ENCODE results near the gene SMYD5.

The SMYD5 gene

DNA sequence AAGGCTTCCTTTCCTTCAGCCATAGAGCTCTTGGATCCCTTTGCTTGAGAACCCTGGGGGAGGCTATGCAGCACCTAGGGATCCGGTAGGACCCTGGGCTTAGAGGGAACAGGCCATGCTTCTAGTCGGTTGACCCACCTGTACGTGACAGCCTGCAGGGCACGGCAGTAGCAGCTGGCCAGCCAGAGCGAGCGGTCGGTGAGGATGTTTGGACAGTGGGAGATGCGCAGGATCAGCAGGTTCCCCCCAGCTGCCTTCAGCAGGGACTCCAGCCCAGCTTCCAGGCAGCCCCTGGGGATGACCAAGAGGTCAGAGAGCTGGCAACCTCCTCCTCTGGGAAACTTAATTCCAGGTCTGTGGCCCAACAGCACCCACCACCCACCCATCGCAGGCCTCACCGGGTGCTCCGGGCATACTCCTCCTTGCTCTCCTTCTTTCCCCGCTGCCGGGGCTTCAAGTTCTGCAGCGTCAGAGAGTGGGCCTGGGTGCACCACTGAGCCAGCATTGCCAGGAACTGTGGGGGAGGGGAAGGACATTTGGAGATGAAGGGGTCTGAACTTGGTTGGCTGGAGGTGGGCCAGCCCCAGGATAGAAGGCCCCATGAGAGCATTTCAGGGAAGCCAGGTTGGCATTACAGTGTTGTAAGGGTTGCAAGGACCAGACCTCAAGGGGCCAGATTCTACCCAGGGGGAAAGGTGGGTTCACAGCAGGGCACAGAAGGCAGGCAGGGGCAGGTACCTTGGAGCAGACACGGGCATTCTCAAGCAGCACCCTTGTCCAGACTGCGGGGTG, 49.7 kb downstream of the SMYD5 start:
- Histone ChIP-seq H3K4me3 (ENCODE audit: low read depth in 1 of 2, low read length in 2 of 2) (no peak overlapping the region), H3K27ac (ENCODE audit: low read length) (no peak overlapping the region), H3K9me3 (ENCODE audit: control insufficient read depth in 1 of 2, low read length in 2 of 2) (no peaks in the 10 kb centered on the region), H3K4me1 (ENCODE audit: control insufficient read depth in 1 of 2, insufficient read depth in 2 of 2, low read length in 2 of 2) (peaks cover 0 to 5% of the 10 kb centered on the region in 2 donors), H3K36me3 (ENCODE audit: control insufficient read depth in 1 of 2, insufficient read depth in 2 of 2, low read length in 2 of 2) (no peaks in the 10 kb centered on the region), H3K27me3 (ENCODE audit: low read depth, low read length) (peaks cover 8% of the 10 kb centered on the region)

DNA sequence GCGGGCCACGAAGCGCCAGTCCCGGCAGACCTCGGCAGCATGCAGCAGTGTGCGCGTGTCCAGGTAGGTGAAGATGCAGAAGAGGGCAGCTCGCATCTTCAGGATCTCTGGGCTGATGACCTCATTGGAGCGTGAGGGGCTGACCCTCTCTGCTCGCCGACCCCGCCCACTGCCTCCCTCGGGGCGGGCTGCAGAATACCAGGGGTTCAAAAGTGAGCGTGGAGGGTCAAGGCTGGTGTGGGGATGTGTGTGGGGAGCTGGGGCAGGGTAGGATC, 50.2 kb downstream of the SMYD5 start:
- no peaks in the 10 kb centered on the region for H3K36me3 ChIP-seq (ENCODE audit: control insufficient read depth in 1 of 2, insufficient read depth in 2 of 2, low read length in 2 of 2)
- peaks cover 8% of the 10 kb centered on the region for H3K27me3 ChIP-seq (ENCODE audit: low read depth, low read length)
- H3K4me1 ChIP-seq (ENCODE audit: control insufficient read depth in 1 of 2, insufficient read depth in 2 of 2, low read length in 2 of 2): peaks cover 0 to 9% of the 10 kb centered on the region in 2 donors
- no peak overlapping the region for H3K4me3 ChIP-seq (ENCODE audit: low read depth in 1 of 2, low read length in 2 of 2)
- no peaks in the 10 kb centered on the region for H3K9me3 ChIP-seq (ENCODE audit: control insufficient read depth in 1 of 2, low read length in 2 of 2)
- H3K27ac ChIP-seq (ENCODE audit: low read length): no peak overlapping the region

DNA sequence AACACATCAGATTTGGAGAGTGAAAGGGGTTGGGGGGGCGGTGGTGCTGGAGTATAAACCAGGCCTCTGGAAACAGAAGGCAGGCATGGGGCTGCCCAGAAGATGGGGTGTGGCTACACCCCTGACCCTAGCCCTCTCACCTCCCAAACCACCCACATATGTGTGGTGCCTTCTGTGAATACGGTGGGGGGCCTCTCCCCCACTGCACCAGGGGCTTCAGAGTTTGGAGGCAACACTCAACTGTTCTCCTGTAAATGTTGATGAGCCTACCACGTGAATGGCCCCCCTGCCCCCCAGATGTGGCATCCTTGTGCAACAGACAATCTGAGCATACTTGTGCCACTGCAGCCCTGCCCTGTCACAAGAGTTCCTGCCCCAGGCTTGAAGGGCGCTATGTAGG, 50.7 kb downstream of the SMYD5 start:
- H3K27me3 ChIP-seq (ENCODE audit: low read depth, low read length): peaks cover 8% of the 10 kb centered on the region
- peaks cover 0 to 9% of the 10 kb centered on the region in 2 donors for H3K4me1 ChIP-seq (ENCODE audit: control insufficient read depth in 1 of 2, insufficient read depth in 2 of 2, low read length in 2 of 2)
- H3K4me3 ChIP-seq (ENCODE audit: low read depth in 1 of 2, low read length in 2 of 2): no peak overlapping the region
- H3K9me3 ChIP-seq (ENCODE audit: control insufficient read depth in 1 of 2, low read length in 2 of 2): no peaks in the 10 kb centered on the region
- no peak overlapping the region for H3K27ac ChIP-seq (ENCODE audit: low read length)
- H3K36me3 ChIP-seq (ENCODE audit: control insufficient read depth in 1 of 2, insufficient read depth in 2 of 2, low read length in 2 of 2): no peaks in the 10 kb centered on the region

DNA sequence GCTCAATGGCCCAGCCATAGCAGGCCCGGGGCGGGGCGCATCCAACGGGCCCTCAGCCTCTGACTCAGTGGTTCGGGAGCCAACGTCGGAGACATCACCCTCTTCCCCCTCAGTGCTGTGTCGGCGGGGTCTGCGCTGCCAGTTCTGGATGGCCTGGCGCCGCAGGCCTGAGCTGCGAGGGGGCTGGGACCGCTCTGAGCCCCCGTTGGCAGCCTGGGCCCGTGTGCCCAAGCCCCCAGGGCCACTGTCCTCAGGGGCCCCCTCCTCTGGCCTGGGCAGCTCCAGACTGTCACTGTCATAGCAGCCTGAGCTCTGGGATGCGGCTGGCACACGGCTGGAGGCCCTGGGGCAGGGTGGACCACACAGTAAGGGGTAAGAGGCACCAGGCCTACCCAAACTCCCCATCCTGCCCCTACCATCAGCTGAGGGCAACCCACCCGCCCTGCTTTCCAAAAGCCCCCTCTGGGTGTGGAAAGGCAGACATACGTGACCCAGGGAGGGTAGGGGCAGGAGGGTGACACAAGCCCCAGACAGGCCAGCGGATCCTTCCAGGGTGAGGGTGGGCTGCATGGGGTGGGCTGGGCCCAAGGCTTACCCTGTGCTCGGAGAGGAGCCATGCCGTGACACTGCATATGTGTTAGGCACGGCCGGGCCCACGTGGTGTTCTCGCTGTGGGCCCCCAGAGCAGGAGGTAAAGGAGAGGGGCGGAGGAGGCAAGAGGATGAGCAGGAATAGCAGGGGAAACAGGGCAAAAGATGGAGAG, 51.4 kb downstream of the SMYD5 start:
- no peak overlapping the region for H3K27ac ChIP-seq (ENCODE audit: low read length)
- no peaks in the 10 kb centered on the region for H3K9me3 ChIP-seq (ENCODE audit: control insufficient read depth in 1 of 2, low read length in 2 of 2)
- H3K27me3 ChIP-seq (ENCODE audit: low read depth, low read length): peaks cover 8% of the 10 kb centered on the region
- H3K4me3 ChIP-seq (ENCODE audit: low read depth in 1 of 2, low read length in 2 of 2): no peak overlapping the region
- no peaks in the 10 kb centered on the region for H3K36me3 ChIP-seq (ENCODE audit: control insufficient read depth in 1 of 2, insufficient read depth in 2 of 2, low read length in 2 of 2)
- H3K4me1 ChIP-seq (ENCODE audit: control insufficient read depth in 1 of 2, insufficient read depth in 2 of 2, low read length in 2 of 2): peaks cover 0 to 9% of the 10 kb centered on the region in 2 donors

DNA sequence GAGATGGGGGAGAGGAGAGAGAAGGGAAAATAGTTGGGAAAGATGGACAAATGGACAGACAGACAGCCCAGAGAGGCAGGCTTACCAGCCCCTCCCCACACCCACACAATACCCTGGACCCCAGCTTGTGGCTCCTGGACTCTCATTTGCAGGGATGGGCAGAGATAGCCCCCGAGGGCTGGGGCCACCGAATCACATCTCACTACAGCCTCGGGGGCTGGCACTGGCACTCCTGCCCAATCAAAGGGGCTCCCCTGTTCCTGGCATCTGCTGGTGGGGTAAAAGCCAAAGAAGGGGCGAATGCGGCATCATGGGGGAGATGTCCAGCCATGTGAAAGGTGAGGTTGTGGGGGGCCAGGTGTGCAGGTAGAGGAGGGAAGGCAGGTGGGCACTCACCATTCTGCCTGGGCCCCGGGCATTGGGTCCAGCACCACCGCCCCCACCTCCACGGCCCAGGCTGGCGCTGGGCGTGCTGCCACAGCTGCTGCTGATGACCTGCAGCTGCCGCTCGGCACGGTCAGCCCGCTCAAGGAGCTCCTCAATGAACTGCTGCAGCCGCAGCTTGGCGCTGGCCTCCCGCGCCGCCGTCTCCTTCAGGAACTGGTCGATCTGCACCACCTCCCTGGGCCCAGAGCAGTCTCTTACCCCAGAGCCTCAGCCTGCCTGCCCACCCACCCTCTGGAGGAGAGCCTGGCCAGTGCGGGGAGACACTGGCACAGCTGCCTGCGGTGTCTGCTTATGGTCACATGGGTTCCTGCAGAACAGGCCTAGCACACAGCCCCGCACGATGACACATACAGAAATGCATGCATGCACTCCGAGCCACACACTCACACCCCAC, 52.2 kb downstream of the SMYD5 start:
- no peaks in the 10 kb centered on the region for H3K36me3 ChIP-seq (ENCODE audit: control insufficient read depth in 1 of 2, insufficient read depth in 2 of 2, low read length in 2 of 2)
- no peaks in the 10 kb centered on the region for H3K9me3 ChIP-seq (ENCODE audit: control insufficient read depth in 1 of 2, low read length in 2 of 2)
- H3K27ac ChIP-seq (ENCODE audit: low read length): no peak overlapping the region
- peaks cover 8% of the 10 kb centered on the region for H3K27me3 ChIP-seq (ENCODE audit: low read depth, low read length)
- peaks cover 0 to 9% of the 10 kb centered on the region in 2 donors for H3K4me1 ChIP-seq (ENCODE audit: control insufficient read depth in 1 of 2, insufficient read depth in 2 of 2, low read length in 2 of 2)
- H3K4me3 ChIP-seq (ENCODE audit: low read depth in 1 of 2, low read length in 2 of 2): no peak overlapping the region

DNA sequence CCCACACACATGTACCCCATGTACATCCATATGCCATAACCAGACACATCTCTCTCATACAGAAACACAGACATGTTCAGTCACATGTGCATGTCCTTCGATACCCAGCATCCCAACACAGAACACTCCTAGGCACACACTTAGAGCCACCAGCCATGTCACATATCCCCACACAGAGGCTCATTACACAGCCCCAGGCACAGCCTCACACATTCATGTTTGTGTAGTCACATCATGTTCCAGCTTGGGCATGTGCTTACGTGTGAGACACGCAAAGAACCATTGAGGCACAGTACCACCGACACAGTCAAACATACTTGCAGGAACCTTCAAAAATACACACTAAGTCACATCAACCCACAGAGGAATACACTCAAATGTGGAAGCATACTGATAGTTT, 53.0 kb downstream of the SMYD5 start:
- Histone ChIP-seq H3K27ac (ENCODE audit: low read length) (no peak overlapping the region), H3K4me3 (ENCODE audit: low read depth in 1 of 2, low read length in 2 of 2) (no peak overlapping the region), H3K4me1 (ENCODE audit: control insufficient read depth in 1 of 2, insufficient read depth in 2 of 2, low read length in 2 of 2) (peaks cover 0 to 9% of the 10 kb centered on the region in 2 donors), H3K36me3 (ENCODE audit: control insufficient read depth in 1 of 2, insufficient read depth in 2 of 2, low read length in 2 of 2) (no peaks in the 10 kb centered on the region), H3K27me3 (ENCODE audit: low read depth, low read length) (peaks cover 8% of the 10 kb centered on the region), H3K9me3 (ENCODE audit: control insufficient read depth in 1 of 2, low read length in 2 of 2) (no peaks in the 10 kb centered on the region)

DNA sequence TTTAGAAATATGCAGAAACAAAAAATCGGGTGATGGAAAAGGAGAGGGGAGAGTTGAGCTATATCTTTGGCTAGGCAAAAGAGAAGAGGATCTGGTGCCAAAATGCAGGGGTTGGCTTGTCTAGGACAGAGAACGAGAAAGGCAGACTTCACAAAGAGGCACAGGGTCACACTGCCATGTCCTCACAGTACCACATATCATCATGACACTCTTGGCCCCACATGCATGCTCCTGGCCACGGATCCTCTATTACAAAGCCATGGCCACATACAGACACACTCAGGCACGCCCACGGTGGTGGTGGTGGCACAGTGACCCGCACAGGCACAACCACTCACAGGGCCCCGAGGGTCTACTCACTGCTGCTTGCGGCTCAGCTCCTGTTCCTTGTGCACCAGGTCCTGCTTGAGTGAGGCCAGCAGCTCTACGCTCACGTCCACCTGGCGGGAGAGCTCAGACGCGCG, 54.4 kb downstream of the SMYD5 start:
- H3K27ac ChIP-seq (ENCODE audit: low read length): no peak overlapping the region
- no peaks in the 10 kb centered on the region for H3K36me3 ChIP-seq (ENCODE audit: control insufficient read depth in 1 of 2, insufficient read depth in 2 of 2, low read length in 2 of 2)
- peaks cover 0 to 9% of the 10 kb centered on the region in 2 donors for H3K4me1 ChIP-seq (ENCODE audit: control insufficient read depth in 1 of 2, insufficient read depth in 2 of 2, low read length in 2 of 2)
- H3K9me3 ChIP-seq (ENCODE audit: control insufficient read depth in 1 of 2, low read length in 2 of 2): no peaks in the 10 kb centered on the region
- peak overlapping the region in 1 of 2 donors; percentile 58 for H3K4me3 ChIP-seq (ENCODE audit: low read depth in 1 of 2, low read length in 2 of 2)
- peaks cover 8% of the 10 kb centered on the region for H3K27me3 ChIP-seq (ENCODE audit: low read depth, low read length)

DNA sequence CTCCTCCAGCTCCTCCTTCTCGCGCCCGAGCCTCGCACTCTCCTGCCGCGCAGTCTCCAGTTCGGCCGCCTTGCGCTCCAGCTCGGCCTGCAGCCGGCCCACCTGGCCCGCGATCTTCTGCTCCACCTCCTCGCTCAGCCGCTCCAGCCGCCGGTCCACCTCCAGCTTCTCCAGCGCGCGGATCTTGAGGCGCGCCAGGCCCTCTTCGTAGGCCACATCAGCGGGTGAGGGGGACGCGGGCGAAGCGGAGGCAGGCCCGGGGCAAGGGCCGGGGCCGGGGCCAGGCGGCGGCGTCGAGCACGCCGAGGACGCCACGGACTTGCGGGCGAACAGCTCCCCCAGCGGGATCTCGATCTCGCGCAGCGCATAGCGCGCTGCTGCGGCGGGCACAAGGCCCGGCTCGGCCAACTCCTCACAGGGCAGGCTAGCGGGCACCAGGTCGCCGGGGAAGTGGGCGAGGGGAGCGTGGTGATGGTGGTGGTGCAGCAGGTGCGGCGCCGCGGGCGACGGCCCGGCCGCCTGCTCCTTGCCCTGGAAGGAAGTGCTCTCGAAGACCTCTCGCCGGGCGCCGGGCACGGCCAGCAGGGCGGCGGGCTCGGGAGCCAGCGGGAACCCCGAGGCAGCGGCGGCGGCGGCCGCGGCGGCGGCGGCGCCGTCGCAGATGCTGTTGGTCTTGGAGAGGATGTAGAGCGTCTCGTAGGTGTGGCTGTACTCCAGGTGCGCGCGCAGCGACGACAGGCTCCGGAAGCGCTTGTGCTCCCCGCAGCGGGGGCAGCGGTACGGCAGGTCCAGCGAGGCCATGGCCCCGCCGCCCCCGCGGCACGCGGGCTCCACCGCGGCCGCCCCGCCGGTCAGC, 55.0 kb downstream of the SMYD5 start:
- peak overlapping the region in 1 of 2 donors; percentile 58 for H3K4me3 ChIP-seq (ENCODE audit: low read depth in 1 of 2, low read length in 2 of 2)
- H3K27ac ChIP-seq (ENCODE audit: low read length): no peak overlapping the region
- H3K36me3 ChIP-seq (ENCODE audit: control insufficient read depth in 1 of 2, insufficient read depth in 2 of 2, low read length in 2 of 2): no peaks in the 10 kb centered on the region
- H3K9me3 ChIP-seq (ENCODE audit: control insufficient read depth in 1 of 2, low read length in 2 of 2): no peaks in the 10 kb centered on the region
- peaks cover 8% of the 10 kb centered on the region for H3K27me3 ChIP-seq (ENCODE audit: low read depth, low read length)
- peaks cover 0 to 9% of the 10 kb centered on the region in 2 donors for H3K4me1 ChIP-seq (ENCODE audit: control insufficient read depth in 1 of 2, insufficient read depth in 2 of 2, low read length in 2 of 2)

DNA sequence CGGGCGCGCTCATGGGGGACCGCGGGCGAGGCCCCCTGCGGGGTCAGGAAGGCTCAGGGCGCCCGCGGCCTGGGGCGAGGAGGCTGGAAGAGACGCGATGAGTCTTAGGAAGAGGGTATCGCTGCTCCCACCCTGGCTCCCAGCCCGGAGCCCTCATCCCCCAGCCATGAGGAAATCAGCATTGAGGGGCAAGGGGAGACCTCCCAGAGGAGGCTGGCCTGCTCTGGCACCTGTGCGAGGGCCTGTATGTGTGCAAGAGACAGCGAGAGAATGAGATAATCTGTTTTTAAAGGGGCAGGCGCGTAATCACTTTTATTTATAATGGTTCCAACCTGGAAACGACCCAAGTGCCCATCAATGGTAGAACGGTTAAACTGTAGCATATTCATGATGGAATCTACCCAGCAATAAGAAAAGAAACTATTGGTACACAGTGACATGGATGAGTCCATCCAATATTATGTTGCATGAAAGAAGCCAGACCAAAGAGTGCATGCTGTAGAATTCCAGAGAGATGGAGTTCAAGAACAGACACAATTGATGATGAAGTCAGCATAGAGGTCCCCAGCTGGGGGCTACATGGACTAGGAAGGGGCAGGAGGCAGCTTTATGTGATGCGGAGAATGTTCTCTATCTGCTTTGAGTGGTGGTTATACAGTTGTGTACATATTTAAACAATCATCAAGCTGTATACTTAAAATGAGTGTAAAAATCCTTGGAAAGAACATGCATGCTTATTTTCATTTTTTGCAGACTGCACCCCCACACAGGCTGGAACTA, 55.8 kb downstream of the SMYD5 start:
- Histone ChIP-seq H3K36me3 (ENCODE audit: control insufficient read depth in 1 of 2, insufficient read depth in 2 of 2, low read length in 2 of 2) (no peaks in the 10 kb centered on the region), H3K4me3 (ENCODE audit: low read depth in 1 of 2, low read length in 2 of 2) (no peak overlapping the region), H3K27me3 (ENCODE audit: low read depth, low read length) (peaks cover 8% of the 10 kb centered on the region), H3K4me1 (ENCODE audit: control insufficient read depth in 1 of 2, insufficient read depth in 2 of 2, low read length in 2 of 2) (peaks cover 0 to 9% of the 10 kb centered on the region in 2 donors), H3K9me3 (ENCODE audit: control insufficient read depth in 1 of 2, low read length in 2 of 2) (no peaks in the 10 kb centered on the region), H3K27ac (ENCODE audit: low read length) (no peak overlapping the region)

DNA sequence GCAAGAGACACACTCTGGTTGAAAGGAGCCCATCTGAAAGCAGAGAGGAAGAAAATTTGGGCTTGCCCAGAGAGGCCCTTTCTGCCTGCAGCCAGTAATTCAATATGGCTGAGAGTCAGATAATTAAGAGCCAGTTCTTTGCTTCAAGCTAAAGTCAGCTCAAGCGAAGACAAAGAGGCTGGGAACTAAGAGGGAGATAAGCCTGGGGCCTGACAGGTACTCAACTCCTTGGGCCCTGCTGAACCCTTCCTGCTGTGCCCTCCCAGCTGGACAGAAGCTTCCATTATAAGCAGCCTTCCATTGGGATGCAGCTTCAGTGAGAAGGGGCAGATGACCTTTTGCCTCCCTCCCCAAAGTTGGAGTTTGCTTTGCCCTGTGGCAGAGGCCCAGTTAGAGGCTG, 58.2 kb downstream of the SMYD5 start:
- Histone ChIP-seq H3K27ac (ENCODE audit: low read length) (no peak overlapping the region), H3K4me3 (ENCODE audit: low read depth in 1 of 2, low read length in 2 of 2) (no peak overlapping the region), H3K4me1 (ENCODE audit: control insufficient read depth in 1 of 2, insufficient read depth in 2 of 2, low read length in 2 of 2) (peaks cover 0 to 9% of the 10 kb centered on the region in 2 donors), H3K27me3 (ENCODE audit: low read depth, low read length) (peaks cover 8% of the 10 kb centered on the region), H3K36me3 (ENCODE audit: control insufficient read depth in 1 of 2, insufficient read depth in 2 of 2, low read length in 2 of 2) (no peaks in the 10 kb centered on the region), H3K9me3 (ENCODE audit: control insufficient read depth in 1 of 2, low read length in 2 of 2) (no peaks in the 10 kb centered on the region)

Data from muscle layer of duodenum (tissue), 2 donors.